GM19239 (cell line): ENCODE measurements around the gene SLC2A4.
"Not testable (repeated sequence)": the region's sequence is repeated elsewhere in the genome, so short reads cannot be mapped to it uniquely, and the experiment has no call there.

Source experiments
- DNase-seq: peaks from one replicate; pipeline ENCODE4 v3.0.0; 2011; ENCODE audit warnings: low spot score; ENCODE audit not compliant: insufficient read length
- FAIRE-seq: peaks from 2 replicates; lab custom pipeline; 2011; peaks lifted over from hg19 to GRCh38; lab: Jason Lieb, UNC

SLC2A4 gene

DNA sequence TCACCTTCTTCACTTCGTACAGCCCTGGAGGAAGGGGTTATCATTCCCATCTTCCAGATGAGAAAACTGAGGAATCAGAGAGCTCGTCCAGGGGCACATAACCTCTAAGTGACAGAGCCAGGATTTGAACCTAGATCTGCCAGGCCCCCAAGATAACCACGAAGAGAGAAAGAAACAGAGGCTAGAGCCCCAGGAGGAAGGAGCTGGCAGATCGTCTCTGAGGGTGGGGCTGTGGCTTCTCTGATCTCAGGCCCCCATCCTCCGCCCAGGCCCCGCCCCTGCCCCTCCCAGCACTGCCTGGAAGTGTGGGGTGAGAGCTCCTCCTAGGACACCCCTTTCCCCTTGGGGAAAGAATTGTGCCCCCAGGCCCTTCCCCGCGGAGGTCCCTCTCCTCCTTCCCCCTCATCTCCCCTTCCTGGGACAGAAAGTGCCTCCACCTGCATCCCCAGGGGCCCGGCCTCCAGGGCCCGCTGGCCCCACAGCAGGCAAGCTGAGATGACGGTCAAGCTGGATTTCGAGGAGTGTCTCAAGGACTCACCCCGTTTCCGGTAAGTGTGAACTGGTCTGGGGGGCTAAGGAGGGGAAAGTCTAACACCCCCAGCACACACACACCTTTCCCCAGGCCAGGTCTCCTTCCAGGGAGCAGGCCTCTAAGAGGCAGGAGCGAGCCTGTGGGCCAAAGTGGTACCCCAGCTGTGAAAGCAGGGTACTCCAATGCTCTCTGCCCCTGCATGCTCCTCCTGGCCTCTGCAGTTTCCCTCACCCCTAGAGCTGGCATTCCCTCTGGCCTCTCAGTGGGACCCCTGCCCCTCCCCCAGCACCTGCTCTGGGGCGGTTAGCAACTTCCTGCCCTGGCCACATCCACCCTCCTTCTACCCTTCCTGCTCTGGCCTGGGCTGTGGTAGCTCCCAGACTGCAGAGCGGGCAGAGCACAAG lies 55.0 kb downstream of the SLC2A4 start, which contains the start of gene ACAP1:
Gene ACAP1, plus strand, starts transcription at position 290 of the 936 bp plus-strand sequence. Its CDS starts 206 bp downstream, at position 496.
- peak; percentile 65 for DNase-seq

DNA sequence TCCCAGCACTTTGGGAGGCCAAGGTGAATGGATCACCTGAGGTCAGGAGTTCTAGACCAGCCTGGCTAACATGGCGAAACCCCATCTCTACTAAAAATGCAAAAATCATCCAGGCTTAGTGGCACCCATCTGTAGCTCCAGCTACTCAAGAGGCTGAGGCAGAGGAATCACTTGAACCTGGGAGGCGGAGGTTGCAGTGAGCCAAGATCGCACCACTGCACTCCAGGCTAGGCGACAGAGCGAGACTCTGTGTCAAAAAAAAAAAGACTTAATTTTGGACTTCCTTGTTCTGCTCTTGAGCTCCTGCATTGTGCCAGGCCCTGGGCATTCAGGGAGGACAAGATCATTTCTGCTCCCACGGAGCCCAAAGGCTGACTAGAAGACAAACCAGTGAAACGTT lies 56.1 kb downstream of the SLC2A4 start:
- FAIRE-seq, DNase-seq: not testable (repeated sequence)

More for the DNA sequence above, 55.0 kb downstream of the SLC2A4 start, which contains the start of gene ACAP1:
- FAIRE-seq: peak; percentile 97
